H54 (cell line): Measurements from ENCODE around the gene TMEM252.

Source experiments
- DNase-seq: peaks from one replicate; pipeline ENCODE4 v3.0.0; 2011; ENCODE audit warnings: low spot score, mixed read lengths; ENCODE audit not compliant: insufficient read length
- FAIRE-seq: peaks from 3 replicates; lab custom pipeline; 2011; peaks lifted over from hg19 to GRCh38; lab: Jason Lieb, UNC
- POLR2A ChIP-seq: IDR thresholded peaks from 2 replicates; pipeline ENCODE4 v1.6.1; 2011; ENCODE audit warnings: low read depth, mild to moderate bottlenecking, low read length

TMEM252 gene

DNA sequence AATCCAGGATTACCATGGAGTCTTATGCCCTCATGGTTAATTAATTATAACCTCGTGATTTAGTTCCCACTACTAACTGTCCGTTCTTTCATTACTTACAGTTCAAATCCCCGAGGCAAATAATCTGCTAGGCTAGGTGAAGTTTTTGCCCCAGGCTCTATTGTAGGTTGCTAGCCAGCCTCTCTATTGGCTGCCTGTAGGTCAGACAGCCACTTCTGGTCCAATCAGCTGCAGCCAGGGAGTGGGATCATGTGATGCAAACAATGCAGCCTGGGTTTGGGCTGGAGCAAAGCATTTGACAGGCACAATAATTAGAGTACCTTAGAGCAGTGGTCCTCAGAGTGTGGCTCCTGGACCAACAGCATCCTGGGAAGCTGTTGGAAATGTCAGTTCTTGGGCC lies 17.7 kb downstream of the TMEM252 start:
- FAIRE-seq (no peak), DNase-seq (no peak)
- TF ChIP-seq POLR2A, result no peak

DNA sequence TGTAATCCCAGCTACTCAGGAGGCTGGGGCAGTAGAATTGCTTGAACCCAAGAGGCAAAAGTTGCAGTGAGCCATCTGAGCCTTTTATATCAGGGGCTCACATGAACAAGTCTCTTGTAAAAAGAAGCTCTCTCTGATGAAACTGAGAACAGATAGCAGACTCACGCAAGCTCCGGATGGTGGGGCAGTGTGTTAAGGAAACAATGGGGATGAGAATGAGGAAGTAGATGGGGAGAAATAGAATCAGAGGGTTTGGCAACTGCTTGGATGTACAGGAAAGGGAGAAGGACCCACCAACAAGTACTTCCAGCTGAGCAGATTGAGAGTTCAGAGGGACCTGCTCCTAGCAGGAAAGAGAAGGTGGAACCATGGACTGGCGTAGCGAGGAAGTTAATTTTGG lies 18.6 kb downstream of the TMEM252 start:
- no peak for FAIRE-seq
- TF ChIP-seq POLR2A, result no peak
- DNase-seq, result no peak

DNA sequence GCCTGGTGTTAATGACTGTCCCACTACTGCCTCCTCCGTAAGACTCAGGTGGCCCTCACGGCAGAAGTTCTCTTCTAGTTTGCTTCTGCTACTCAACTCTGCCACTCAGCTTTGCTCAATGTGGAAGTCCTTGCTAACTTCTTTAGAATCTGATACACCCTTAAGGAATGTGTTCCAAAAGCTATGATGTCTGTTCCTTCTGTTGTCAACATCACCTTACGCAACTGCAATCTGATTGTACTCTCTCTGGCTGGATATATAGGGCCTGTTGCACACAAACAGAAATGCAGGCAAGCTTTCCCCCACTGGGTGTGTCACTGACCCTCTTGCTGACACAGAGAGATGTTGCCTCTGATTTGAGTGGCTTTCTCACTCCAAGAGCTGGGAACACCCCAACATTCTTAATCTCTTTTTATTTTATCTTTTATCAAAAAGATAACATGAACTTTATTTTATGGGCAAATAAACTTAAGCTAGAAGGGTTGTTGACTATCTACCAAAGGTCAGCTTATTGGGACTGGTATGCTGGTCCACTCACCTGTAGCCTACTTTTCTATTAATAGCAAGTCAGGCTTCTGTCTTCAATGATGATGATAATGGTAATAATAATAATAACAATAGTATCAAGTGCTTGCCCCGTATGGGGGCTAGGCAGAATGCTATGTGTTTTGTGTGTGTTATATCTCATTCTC lies 25.2 kb downstream of the TMEM252 start:
- no peak for TF ChIP-seq POLR2A
- DNase-seq, result no peak
- no peak for FAIRE-seq

DNA sequence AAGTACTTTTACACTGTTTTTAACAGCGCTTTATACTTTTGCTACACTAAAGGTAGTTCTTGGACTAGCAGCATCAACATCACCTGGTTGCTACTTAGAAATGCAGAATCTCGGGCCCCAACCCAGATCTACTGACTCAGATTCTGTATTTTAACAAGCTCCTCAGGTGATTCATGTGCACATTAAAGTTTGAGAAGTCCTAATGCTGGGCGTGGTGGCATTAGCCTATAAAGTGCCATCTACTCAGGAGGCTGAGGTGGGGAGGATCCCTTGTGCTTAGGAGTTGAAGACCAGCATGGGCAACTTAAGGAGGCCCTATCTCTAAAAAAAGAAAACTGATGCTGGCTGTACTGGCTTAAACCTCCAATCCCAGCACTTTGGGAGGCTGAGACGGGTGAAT lies 26.7 kb downstream of the TMEM252 start:
- no peak for FAIRE-seq
- TF ChIP-seq POLR2A, result no peak
- DNase-seq, result no peak

DNA sequence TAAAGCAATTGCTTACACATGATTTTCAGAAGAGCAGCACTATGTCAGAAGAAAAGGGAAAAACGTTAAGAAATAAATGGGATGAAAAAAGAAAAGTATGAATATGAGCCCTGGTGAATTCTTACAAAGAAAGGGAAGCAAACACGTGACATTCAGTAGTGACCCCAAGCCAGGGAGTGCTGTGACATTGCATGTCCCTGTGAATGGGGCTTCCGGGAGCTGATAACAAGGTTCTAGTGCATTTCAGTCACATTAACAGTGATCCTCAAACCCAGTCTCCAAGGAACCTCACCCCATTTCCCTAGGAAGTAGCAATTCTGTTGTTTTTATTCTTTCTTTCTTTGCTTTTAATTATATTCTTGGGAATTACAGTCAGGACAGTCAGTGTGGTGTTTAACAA lies 27.3 kb downstream of the TMEM252 start:
- FAIRE-seq (no peak), DNase-seq (no peak)
- no peak for TF ChIP-seq POLR2A

DNA sequence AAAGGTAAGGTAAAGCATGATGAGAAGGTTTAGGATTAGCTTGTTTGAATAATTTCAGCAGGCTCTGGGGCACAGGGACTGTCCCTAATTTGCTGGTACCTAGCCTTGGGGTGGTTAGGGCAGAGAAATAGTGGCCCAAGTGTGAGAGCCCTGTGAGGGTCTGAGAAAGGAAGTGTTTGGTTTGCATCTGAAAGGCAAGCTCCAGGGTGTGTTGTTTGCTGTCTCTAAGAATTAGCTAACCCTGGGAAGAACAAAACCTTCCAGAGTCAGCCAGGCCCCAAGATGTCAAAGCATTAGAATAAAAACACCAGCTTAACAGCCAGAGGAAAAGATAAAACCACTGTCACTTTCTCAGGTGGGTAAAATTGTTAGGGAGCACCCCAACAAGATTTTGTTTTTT lies 31.0 kb downstream of the TMEM252 start:
- DNase-seq (no peak), FAIRE-seq (no peak)
- no peak for TF ChIP-seq POLR2A

DNA sequence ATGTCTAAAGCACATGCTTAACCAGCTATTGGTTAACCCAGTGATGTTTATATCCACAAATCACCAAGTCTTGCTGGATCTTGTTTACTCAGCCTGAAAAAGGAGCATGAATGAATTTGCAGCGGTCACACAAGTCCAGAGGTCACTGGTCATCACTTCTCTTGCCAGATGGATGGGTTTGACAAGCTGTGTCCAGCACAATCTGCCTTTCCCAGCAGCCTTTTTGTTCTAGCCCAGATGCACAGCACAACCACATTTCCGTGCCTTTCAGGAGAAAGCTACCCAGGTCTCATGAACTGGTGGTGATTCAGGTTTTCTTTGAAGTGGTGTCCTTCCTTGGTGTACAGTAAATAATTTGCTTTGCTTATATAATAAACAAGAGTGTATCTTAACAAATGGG lies 32.1 kb downstream of the TMEM252 start:
- FAIRE-seq, result no peak
- no peak for TF ChIP-seq POLR2A

DNA sequence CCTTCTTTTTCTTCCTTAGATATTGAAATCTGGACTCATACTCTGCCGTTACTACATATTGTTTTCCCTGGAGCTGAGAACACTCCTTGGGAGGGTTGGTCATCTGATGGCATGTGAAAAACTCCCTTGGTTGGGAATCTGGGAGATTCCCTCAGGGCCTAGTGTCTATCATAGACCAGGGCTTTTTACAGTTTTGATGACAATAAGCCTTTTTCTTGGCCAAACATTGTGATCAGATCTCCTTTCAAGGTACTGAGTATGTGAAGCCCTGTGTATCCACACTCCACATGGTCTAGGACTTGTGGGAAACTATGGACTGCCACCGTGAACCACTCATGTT lies 32.9 kb downstream of the TMEM252 start:
- TF ChIP-seq POLR2A, result no peak
- no peak for FAIRE-seq
- no peak for DNase-seq

More for the DNA sequence above, 32.1 kb downstream of the TMEM252 start:
- no peak for DNase-seq

DNA sequence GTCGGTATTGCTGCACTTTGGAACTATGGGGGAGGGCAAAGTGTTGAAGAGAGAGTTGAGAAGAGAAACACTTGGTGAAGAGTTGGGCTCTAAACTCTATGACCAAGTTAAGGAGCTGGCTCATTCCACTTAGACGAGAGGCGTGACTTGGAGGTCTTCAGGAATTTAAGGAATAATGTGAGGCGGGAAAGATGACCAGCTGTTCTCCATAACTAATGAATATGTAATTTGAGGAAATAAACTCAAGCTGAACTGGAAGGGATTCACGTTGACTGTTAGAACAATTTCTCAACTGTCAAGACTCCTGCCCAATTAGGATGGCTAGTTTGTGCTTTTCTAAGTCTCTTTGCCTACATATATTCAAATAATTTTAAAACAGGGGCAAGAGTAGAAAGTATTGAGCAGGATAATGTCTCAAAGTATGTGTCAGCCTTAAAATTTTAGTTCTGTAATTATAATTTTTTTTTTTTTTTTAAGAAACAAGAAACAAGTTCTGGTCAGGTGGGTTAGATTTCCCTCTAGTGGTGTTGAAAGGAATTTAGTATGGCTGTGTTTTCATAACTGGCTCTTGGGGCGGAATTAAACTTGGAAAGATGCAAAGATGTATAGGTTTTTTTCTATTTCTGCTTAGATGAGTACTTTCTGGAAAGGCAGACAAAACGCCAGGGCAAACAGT lies 33.4 kb downstream of the TMEM252 start:
- DNase-seq, result peak; percentile 17
- no peak for FAIRE-seq
- TF ChIP-seq POLR2A, result no peak

DNA sequence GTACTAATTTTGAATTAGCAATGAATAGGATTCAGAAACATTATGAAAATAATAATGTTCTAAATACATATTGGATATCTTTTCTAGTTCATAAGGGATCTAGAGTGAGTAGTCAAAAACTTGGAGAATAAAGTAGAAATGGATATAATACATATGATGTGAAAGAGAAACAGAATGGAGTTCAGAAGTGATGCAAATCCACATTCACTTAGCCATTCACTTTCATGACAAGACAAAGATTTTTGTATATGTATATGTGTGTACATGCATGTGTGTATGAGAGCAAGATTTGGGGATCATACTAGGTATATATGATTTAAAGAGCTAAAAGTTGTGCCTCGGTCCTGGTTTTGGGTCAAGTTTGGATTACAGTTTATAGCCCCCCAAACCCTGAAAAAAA lies 34.1 kb downstream of the TMEM252 start:
- TF ChIP-seq POLR2A, result no peak
- FAIRE-seq (no peak), DNase-seq (no peak)

DNA sequence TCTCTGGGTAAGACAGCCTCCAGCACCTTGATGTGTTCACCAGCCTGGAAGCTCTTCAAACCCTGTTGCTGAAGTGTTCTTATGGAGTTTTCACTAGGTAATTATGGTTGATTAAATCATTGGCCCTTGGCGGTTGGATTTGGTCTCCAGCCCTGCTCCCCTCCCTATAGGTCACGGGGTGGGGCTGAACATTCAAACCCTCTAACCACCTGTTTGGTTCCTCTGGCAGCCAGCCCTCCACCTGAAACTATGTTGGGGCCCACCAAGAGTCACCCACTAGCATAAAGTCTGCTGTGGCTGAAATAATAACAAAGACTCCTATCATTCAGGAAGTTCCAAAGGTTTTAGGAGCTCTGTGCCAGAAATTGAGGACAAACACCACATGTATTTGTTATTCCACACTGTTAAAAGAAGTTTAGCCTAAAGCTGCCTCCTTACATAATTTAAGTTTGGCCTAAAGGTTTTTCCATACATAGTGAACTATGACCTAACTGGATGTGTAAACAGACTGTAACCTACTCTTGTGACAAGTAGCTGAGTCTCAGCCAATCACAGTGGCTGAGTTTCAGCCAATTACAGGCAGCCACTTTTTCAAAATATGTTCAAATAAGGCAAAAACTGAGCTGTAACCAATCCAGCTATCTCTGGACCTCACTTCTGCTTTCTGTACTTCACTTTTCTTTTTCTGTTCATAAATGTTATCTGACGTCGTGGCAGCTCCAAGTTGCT lies 34.8 kb downstream of the TMEM252 start:
- no peak for FAIRE-seq
- no peak for TF ChIP-seq POLR2A
- no peak for DNase-seq

DNA sequence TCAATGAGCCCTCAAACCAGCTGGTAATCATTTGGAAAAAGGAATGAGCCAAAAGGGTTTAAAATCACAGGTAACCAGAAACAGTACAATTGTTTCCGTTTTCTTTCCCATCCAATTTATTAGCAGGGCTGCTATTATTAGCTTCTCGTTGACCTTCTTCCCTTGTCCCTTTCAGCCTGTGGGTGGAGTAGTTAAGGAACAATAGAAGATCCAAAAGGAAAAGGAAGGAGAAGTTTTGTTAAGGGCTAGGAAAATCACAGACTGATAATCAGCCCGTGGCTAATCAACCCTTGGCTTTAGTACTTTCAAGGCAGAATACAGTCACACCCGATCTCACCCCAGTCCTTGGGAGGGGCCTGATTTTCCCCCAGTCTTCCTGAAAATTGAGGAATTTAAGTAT lies 38.4 kb downstream of the TMEM252 start:
- no peak for TF ChIP-seq POLR2A
- FAIRE-seq, result no peak

DNA sequence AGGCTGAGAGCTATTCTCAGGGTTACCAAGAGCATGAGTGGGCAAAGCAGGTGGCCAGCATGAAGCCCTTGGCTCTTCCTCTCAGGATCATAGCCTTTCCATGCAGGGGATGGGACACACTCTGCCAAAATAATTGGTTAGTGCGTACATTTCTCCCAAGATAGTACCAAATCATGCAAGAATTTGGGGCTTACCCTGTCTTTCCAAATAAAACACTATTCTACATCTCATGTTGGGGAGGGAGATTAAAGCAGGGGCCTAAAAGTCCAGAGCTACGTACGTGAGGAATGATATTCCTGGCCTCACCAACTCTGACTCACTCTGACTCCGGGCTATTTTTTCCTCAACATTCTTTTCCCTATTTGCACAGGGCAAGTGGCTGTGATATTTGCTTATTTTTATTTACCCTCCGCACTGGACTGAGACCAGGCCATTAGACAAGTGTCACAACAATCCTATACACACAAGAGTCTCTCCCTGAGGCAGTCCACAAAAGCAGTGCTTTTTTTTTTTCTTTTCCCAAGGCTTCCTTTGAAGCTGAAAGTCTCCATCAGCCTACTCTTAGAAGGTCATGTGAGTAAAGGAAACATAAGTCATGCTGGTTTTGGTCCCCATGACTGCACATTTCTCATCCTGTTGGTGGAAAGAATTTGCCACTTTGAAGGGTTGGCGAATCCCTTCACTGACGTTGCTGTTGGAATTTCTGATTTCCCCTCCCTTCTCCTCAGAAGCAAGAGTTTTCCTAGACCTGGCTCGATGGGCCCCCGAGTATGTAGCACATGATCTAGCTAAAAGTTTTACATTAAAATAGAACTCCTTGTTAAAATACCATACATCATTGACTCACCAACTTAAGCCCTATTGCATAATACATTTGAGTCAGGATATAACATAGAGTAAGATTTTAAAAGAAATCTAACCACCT lies 40.0 kb downstream of the TMEM252 start:
- DNase-seq, result peak; percentile 9
- TF ChIP-seq POLR2A, result no peak
- peak; percentile 62 for FAIRE-seq

More for the DNA sequence above, 38.4 kb downstream of the TMEM252 start:
- no peak for DNase-seq
